Ovary (tissue), 3 donors: ENCODE results near the gene FAM131A.

ENCODE experiments used
- EP300 ChIP-seq: sonication (generic); formaldehyde crosslinking; IDR thresholded peaks from one replicate; pipeline ENCODE4 v1.6.1; 2017; ENCODE audit warnings: antibody characterized with exemption
- TF ChIP-seq, protein P1 (sequence below), 3 donors: fragments of 450-650 bp in 2 of 3; fragments of 200-600 bp in 1 of 3; IDR thresholded peaks; one replicate each; pipeline versions ENCODE4 v1.5.1 to v1.8.0; 2016 to 2022; ENCODE audit warnings: antibody characterized with exemption in 3 of 3, mild to moderate bottlenecking in 1 of 3
- donor health status: DM: no; HTN: no; CAD: no.

DNA sequence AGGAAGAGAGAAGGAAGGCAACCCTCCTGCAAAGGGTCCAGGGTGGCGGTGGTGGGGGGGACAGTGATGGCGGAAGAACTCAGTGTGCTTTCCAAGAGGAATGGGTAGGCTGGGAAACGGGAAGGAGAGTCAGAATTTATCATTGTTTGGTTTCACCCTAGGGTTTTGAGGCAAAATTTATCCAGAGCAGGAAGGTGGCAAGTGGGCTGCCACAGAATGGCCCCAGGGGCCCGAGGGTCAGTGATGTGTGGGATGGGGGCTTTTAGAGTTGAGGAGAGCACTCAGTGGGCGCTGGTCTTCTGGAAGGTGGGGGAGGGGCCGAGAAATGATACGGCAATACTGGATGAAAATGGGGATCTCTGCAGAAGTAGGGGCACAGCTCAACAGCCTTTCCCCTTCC is 581 bp downstream of the FAM131A start:
- TF ChIP-seq, protein P1, sequence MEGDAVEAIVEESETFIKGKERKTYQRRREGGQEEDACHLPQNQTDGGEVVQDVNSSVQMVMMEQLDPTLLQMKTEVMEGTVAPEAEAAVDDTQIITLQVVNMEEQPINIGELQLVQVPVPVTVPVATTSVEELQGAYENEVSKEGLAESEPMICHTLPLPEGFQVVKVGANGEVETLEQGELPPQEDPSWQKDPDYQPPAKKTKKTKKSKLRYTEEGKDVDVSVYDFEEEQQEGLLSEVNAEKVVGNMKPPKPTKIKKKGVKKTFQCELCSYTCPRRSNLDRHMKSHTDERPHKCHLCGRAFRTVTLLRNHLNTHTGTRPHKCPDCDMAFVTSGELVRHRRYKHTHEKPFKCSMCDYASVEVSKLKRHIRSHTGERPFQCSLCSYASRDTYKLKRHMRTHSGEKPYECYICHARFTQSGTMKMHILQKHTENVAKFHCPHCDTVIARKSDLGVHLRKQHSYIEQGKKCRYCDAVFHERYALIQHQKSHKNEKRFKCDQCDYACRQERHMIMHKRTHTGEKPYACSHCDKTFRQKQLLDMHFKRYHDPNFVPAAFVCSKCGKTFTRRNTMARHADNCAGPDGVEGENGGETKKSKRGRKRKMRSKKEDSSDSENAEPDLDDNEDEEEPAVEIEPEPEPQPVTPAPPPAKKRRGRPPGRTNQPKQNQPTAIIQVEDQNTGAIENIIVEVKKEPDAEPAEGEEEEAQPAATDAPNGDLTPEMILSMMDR (IDR thresholded peaks at IDR 0.05) = no peak
- TF ChIP-seq EP300 = no peak
